ENCODE results near the gene PRAMEF15. TPM values are rescaled to one million over a fixed set of nuclear protein-coding genes. Genes with fewer than 3 reads are reported as not detected.
"Not testable (repeated sequence)": the region's sequence is repeated elsewhere in the genome, so short reads cannot be mapped to it uniquely, and the experiment has no call there.

The PRAMEF15 gene
- total RNA-seq (not detected), polyA plus RNA-seq (not detected), total RNA-seq (not detected)

GRCh38 chr1:13315281-13315680 lies at the start of gene PRAMEF15:
TSS of gene PRAMEF15 (plus strand) at chr1:13315581. CDS start at chr1:13318408, 2,827 bp downstream.
- H3K9me3 ChIP-seq (ENCODE audit: control insufficient read depth in 2 of 3, low read length in 3 of 3); H3K4me1 Mint-ChIP-seq; H3K9me3 Mint-ChIP-seq; ATAC-seq; intact Hi-C loops (cut with micrococcal nuclease); H3K4me1 ChIP-seq (ENCODE audit: control insufficient read depth in 2 of 2, insufficient read depth in 2 of 2, low read length in 2 of 2); H3K27ac Mint-ChIP-seq; H3K36me3 ChIP-seq (ENCODE audit: control insufficient read depth in 2 of 3, insufficient read depth in 3 of 3, low read length in 3 of 3); H3K27me3 ChIP-seq (ENCODE audit: control insufficient read depth in 2 of 2, insufficient read depth in 2 of 2, low read length in 2 of 2); H3K27me3 Mint-ChIP-seq; CTCF ChIA-PET; POLR2A ChIA-PET; DNase-seq; H3K36me3 Mint-ChIP-seq; H3K4me3 Mint-ChIP-seq; H3K27ac ChIP-seq (ENCODE audit: low read depth, low read length); H3K4me3 ChIP-seq (ENCODE audit: low read length): not testable (repeated sequence)

- DNase-seq; CTCF ChIA-PET; H3K27ac Mint-ChIP-seq; H3K9me3 Mint-ChIP-seq; intact Hi-C loops (cut with micrococcal nuclease); ATAC-seq; H3K27me3 Mint-ChIP-seq; H3K4me3 Mint-ChIP-seq; POLR2A ChIA-PET; H3K9me3 ChIP-seq (ENCODE audit: control insufficient read depth in 2 of 3, low read length in 3 of 3); H3K36me3 Mint-ChIP-seq; H3K36me3 ChIP-seq (ENCODE audit: control insufficient read depth in 2 of 3, insufficient read depth in 3 of 3, low read length in 3 of 3); H3K4me3 ChIP-seq (ENCODE audit: low read length); H3K4me1 ChIP-seq (ENCODE audit: control insufficient read depth in 2 of 2, insufficient read depth in 2 of 2, low read length in 2 of 2); H3K4me1 Mint-ChIP-seq; H3K27me3 ChIP-seq (ENCODE audit: control insufficient read depth in 2 of 2, insufficient read depth in 2 of 2, low read length in 2 of 2); H3K27ac ChIP-seq (ENCODE audit: low read depth, low read length): not testable (repeated sequence)
These were observed 38.4 kb upstream of the PRAMEF15 start for GRCh38 chr1:13277016-13277415.

GRCh38 chr1:13279617-13280016 lies 35.8 kb upstream of the PRAMEF15 start:
- CTCF ChIA-PET; H3K27ac ChIP-seq (ENCODE audit: low read depth, low read length); H3K4me1 Mint-ChIP-seq; ATAC-seq; H3K36me3 ChIP-seq (ENCODE audit: control insufficient read depth in 2 of 3, insufficient read depth in 3 of 3, low read length in 3 of 3); H3K4me1 ChIP-seq (ENCODE audit: control insufficient read depth in 2 of 2, insufficient read depth in 2 of 2, low read length in 2 of 2); H3K27me3 Mint-ChIP-seq; H3K9me3 ChIP-seq (ENCODE audit: control insufficient read depth in 2 of 3, low read length in 3 of 3); H3K27ac Mint-ChIP-seq; H3K4me3 ChIP-seq (ENCODE audit: low read length); H3K4me3 Mint-ChIP-seq; intact Hi-C loops (cut with micrococcal nuclease); H3K36me3 Mint-ChIP-seq; H3K9me3 Mint-ChIP-seq; POLR2A ChIA-PET; DNase-seq; H3K27me3 ChIP-seq (ENCODE audit: control insufficient read depth in 2 of 2, insufficient read depth in 2 of 2, low read length in 2 of 2): not testable (repeated sequence)

- H3K27me3 Mint-ChIP-seq; H3K36me3 ChIP-seq (ENCODE audit: control insufficient read depth in 2 of 3, insufficient read depth in 3 of 3, low read length in 3 of 3); H3K27ac Mint-ChIP-seq; H3K9me3 ChIP-seq (ENCODE audit: control insufficient read depth in 2 of 3, low read length in 3 of 3); H3K27ac ChIP-seq (ENCODE audit: low read depth, low read length); CTCF ChIA-PET; H3K4me3 Mint-ChIP-seq; POLR2A ChIA-PET; H3K4me3 ChIP-seq (ENCODE audit: low read length); intact Hi-C loops (cut with micrococcal nuclease); H3K4me1 Mint-ChIP-seq; H3K36me3 Mint-ChIP-seq; H3K4me1 ChIP-seq (ENCODE audit: control insufficient read depth in 2 of 2, insufficient read depth in 2 of 2, low read length in 2 of 2); H3K27me3 ChIP-seq (ENCODE audit: control insufficient read depth in 2 of 2, insufficient read depth in 2 of 2, low read length in 2 of 2); H3K9me3 Mint-ChIP-seq; ATAC-seq; DNase-seq: not testable (repeated sequence)
These were observed 30.3 kb upstream of the PRAMEF15 start, which contains the start of gene PRAMEF8 for GRCh38 chr1:13285037-13285436. TSS of gene PRAMEF8 (minus strand) at chr1:13285137. CDS start at chr1:13284091, 1,046 bp downstream.

- H3K27ac Mint-ChIP-seq; intact Hi-C loops (cut with micrococcal nuclease); CTCF ChIA-PET: not testable (repeated sequence)
These were observed 26.4 kb upstream of the PRAMEF15 start for GRCh38 chr1:13289030-13289429.

GRCh38 chr1:13297216-13297931 lies 18.0 kb upstream of the PRAMEF15 start:
- CTCF ChIA-PET; H3K36me3 ChIP-seq (ENCODE audit: control insufficient read depth in 2 of 3, insufficient read depth in 3 of 3, low read length in 3 of 3); intact Hi-C loops (cut with micrococcal nuclease); POLR2A ChIA-PET; H3K4me3 Mint-ChIP-seq; H3K9me3 Mint-ChIP-seq; H3K4me3 ChIP-seq (ENCODE audit: low read length); H3K4me1 ChIP-seq (ENCODE audit: control insufficient read depth in 2 of 2, insufficient read depth in 2 of 2, low read length in 2 of 2); H3K9me3 ChIP-seq (ENCODE audit: control insufficient read depth in 2 of 3, low read length in 3 of 3); H3K36me3 Mint-ChIP-seq; H3K27me3 Mint-ChIP-seq; H3K4me1 Mint-ChIP-seq; H3K27ac Mint-ChIP-seq; ATAC-seq; H3K27ac ChIP-seq (ENCODE audit: low read depth, low read length); H3K27me3 ChIP-seq (ENCODE audit: control insufficient read depth in 2 of 2, insufficient read depth in 2 of 2, low read length in 2 of 2); DNase-seq: not testable (repeated sequence)

More at GRCh38 chr1:13289030-13289429, 26.4 kb upstream of the PRAMEF15 start:
- H3K9me3 Mint-ChIP-seq; POLR2A ChIA-PET; ATAC-seq; DNase-seq; H3K27me3 ChIP-seq (ENCODE audit: control insufficient read depth in 2 of 2, insufficient read depth in 2 of 2, low read length in 2 of 2); H3K27ac ChIP-seq (ENCODE audit: low read depth, low read length); H3K4me3 ChIP-seq (ENCODE audit: low read length); H3K4me1 ChIP-seq (ENCODE audit: control insufficient read depth in 2 of 2, insufficient read depth in 2 of 2, low read length in 2 of 2); H3K4me1 Mint-ChIP-seq; H3K36me3 Mint-ChIP-seq; H3K27me3 Mint-ChIP-seq; H3K4me3 Mint-ChIP-seq; H3K36me3 ChIP-seq (ENCODE audit: control insufficient read depth in 2 of 3, insufficient read depth in 3 of 3, low read length in 3 of 3); H3K9me3 ChIP-seq (ENCODE audit: control insufficient read depth in 2 of 3, low read length in 3 of 3): not testable (repeated sequence)

GRCh38 chr1:13298699-13299098 lies 16.7 kb upstream of the PRAMEF15 start:
- H3K27me3 ChIP-seq (ENCODE audit: control insufficient read depth in 2 of 2, insufficient read depth in 2 of 2, low read length in 2 of 2); CTCF ChIA-PET; H3K4me3 Mint-ChIP-seq; ATAC-seq; H3K27me3 Mint-ChIP-seq; H3K36me3 ChIP-seq (ENCODE audit: control insufficient read depth in 2 of 3, insufficient read depth in 3 of 3, low read length in 3 of 3); DNase-seq; H3K4me3 ChIP-seq (ENCODE audit: low read length); H3K36me3 Mint-ChIP-seq; H3K4me1 ChIP-seq (ENCODE audit: control insufficient read depth in 2 of 2, insufficient read depth in 2 of 2, low read length in 2 of 2); intact Hi-C loops (cut with micrococcal nuclease); H3K9me3 ChIP-seq (ENCODE audit: control insufficient read depth in 2 of 3, low read length in 3 of 3); POLR2A ChIA-PET; H3K4me1 Mint-ChIP-seq; H3K27ac Mint-ChIP-seq; H3K9me3 Mint-ChIP-seq; H3K27ac ChIP-seq (ENCODE audit: low read depth, low read length): not testable (repeated sequence)

Data from naive thymus-derived CD4-positive, alpha-beta T cell (primary cell).